GM12875 (cell line): ENCODE measurements around the gene NFATC4.
"Not testable (repeated sequence)": the region's sequence is repeated elsewhere in the genome, so short reads cannot be mapped to it uniquely, and the experiment has no call there.

ENCODE experiments used
- H3K4me3 ChIP-seq: one replicate; pipeline ENCODE4 v1.5.1; 2011; ENCODE audit warnings: low read depth, low read length, control low read depth
- CTCF ChIP-seq: IDR thresholded peaks from 2 replicates; pipeline ENCODE4 v1.5.1; 2011; ENCODE audit warnings: low read depth, mild to moderate bottlenecking, control low read depth, inconsistent platforms, low read length, moderate library complexity, borderline replicate concordance; ENCODE audit not compliant: insufficient read depth

The NFATC4 gene

GRCh38 chr14:24381363-24382063 lies 13.5 kb downstream of the NFATC4 start:
- no peak for TF ChIP-seq CTCF
- H3K4me3 ChIP-seq = no peak overlapping the region

GRCh38 chr14:24382064-24382371 lies 14.0 kb downstream of the NFATC4 start:
- no peak overlapping the region for H3K4me3 ChIP-seq
- no peak for TF ChIP-seq CTCF

GRCh38 chr14:24384169-24384568 lies 16.2 kb downstream of the NFATC4 start:
- H3K4me3 ChIP-seq = no peak overlapping the region
- TF ChIP-seq CTCF = no peak

- no peak for TF ChIP-seq CTCF
- no peak overlapping the region for H3K4me3 ChIP-seq
These were observed 17.5 kb downstream of the NFATC4 start for GRCh38 chr14:24385524-24385923.

- TF ChIP-seq CTCF = no peak
- H3K4me3 ChIP-seq = no peak overlapping the region
These were observed 19.0 kb downstream of the NFATC4 start for GRCh38 chr14:24387009-24387345.

GRCh38 chr14:24387579-24387978 lies 19.6 kb downstream of the NFATC4 start:
- H3K4me3 ChIP-seq = not testable (repeated sequence)

GRCh38 chr14:24388474-24389179 lies 20.6 kb downstream of the NFATC4 start:
- no peak for TF ChIP-seq CTCF
- H3K4me3 ChIP-seq = no peak overlapping the region
